COR-L47 (cell line): ENCODE data around the gene FSTL4.

Experiments
- DNase-seq: peaks from one replicate; lab custom pipeline; 2025; lab: John Stamatoyannopoulos, UW

Gene FSTL4

DNA sequence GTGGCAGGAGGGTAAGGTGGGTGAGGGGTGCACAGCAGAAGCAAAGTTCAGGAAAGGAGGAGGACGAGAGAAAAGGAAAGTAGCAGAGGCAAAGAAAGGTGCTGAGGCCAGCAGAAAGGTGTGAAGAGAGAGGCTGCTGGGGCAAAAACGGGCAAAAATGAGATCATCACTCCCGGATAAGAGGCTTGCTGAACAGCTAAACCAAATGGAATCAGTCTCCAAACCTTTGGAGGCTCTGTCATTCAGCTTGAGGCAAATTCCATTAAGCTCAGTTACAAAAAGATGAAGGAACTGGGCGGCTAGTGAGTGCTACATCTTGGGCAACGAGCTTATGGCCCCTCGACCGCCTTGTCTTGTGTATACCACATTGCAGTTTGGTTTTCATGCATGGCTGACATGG is 136.4 kb downstream of the FSTL4 start:
- DNase-seq: no peak

DNA sequence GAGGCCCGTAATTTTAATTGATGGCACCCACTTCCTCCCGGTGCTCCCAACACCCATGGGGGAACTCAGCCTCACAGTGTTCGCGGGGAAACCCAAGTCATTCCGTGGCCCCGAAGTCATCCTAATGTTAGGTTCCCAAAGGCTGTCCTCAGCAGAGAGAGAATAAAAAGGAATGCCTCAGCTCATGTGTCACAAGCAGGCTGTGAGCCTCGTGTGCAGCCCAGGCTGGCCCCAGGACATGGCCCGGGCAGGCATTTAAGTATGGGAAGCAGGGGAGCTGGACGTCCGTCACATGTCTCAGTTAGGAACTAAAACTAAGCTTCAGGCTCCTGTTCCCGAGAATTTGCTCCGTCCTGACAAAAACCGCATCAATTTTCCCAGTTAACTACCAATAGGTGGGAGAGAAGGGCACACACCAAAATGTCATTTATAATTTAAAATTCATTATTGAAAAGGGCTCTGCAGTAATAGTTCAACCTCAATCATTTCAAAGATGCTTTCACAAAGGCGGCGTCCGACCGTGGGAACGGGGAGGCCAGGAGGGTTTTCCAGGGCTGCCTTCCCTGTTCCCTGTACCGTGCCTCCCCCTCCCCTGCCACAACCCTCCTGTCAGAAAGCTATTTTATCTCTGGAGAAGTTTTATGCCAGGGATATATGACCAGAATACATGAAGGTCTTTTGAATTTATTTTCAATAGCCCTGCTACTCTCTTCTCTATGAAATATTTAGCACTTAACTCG is 137.3 kb downstream of the FSTL4 start:
- no peak for DNase-seq

DNA sequence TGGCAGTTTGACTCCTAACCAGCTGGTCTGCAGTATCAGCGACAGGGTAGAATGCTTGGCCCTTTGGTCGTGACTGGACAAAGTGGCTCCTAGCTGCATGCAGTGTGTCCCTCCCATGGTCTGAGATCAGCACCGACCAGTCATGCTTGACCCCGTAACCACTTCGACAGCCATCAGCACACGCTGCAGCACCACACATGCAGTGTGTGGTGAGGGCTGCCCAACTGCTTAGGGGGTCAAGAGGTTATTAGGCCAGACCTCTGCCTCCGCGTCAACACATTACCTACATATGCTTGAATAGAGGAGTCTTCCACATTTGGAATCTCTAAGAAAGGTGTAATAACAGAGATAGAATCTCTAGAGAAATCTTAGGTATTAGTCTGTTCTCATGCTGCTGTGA is 139.1 kb downstream of the FSTL4 start:
- no peak for DNase-seq

DNA sequence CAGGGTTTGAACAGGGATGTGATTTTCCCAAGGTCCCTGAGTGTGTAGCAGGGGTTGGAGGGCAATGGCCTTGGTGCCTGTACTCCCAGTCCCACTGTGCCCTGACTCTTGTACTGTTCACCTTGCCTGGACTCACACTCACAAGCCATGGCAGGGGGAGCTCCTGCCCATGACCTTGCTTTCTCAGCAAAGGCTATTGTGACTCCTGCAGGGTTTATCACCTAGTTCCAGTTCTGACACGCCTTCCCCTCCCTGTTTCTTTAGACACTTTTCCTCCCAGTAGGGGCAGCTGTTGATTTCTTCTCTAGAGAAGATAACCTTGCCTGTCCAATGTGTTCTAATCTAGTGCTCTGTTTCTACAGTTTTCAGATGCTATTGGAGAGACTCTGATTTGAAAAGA is 139.5 kb downstream of the FSTL4 start:
- DNase-seq: no peak

DNA sequence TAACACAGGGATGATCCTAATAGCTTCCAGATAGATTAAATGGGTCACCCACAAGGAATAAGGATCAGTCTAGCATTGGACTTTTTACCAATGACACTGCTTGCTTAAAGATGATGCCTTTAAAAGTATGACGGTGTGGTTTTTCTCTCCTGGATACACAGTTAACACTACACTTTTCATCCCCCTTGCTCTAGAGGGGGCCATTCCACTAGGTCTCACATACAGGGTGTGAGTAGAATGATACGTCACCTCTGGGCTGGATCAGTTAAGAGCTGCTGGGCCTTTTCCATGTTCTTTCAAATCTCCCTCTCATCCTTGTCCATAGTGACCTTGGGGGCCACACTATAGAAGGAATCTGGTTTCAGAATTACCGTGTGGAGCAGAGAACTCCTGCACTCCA is 140.6 kb downstream of the FSTL4 start:
- DNase-seq: no peak

DNA sequence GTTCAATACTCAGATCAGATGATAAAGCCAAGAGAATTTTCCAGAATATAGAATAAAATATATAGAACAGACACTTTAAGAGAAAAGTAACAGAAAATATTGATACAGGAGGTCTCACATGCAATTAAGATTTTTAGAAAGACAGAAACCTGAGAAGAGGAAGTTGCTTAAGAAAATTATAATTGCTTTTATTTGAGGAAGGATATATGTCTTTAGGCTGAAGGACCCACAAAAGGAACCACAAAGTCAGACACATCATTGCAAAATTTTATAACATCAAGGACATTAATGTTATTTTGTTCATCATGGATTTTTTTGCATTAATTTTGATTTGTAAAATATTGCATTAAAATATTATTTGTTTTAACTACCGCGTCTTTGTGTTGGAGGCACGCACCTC is 141.5 kb downstream of the FSTL4 start:
- no peak for DNase-seq

DNA sequence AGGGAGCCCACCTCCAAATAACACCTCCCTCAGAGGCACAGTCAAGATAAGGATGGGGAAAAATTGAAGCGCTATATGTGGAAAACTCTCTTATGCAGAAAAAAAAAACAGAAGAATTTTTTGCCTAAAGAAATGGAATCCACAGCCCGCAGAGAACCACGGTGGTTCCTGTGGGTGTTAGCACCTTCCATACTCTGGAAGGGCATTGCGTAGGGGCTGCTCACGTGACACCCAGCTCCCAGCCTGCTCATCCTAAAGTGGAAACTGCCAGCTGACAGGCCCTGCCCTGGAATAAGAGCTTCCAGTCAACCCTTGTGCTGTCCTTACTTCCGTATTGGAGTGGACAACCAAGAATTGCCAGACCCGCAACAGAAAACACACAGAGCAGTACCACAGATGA is 142.5 kb downstream of the FSTL4 start:
- no peak for DNase-seq

DNA sequence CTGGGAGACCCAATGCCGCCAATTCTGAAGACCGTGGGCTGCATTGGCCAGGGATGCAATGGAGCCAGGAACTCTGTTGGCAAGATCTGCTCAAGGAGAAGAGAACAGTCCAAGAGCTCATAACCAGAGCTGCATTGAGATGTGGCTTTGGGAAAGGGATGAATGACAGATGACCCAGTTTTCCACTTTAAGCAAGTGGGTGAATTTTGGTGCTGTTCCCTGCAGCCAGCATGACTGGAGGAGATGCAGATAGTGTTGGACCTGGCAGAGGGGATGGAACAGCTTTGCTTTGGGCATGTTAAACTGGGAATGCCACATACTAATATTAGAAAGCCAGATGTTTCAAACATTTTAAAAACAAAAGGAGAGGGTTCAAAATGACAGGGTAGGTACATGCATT is 143.1 kb downstream of the FSTL4 start:
- DNase-seq: no peak

DNA sequence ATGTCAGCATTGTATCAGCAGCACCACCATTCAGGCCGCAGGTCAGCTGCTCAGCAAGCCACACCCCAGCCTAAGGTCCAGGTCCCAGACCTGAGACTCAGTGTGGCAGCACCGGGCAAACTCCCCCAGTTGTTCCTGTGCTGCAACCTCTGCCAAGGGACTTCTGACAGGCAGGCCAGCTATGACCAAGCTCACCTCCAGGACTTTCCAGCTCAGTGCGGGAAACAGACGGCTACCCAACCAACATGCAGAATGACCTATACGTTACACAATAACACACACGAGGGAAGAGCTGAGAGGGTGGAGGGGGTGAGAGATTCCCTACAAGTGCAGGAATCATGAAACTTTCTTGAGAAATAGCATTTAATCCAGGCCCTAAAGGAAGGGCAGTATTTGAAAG is 143.7 kb downstream of the FSTL4 start:
- no peak for DNase-seq

DNA sequence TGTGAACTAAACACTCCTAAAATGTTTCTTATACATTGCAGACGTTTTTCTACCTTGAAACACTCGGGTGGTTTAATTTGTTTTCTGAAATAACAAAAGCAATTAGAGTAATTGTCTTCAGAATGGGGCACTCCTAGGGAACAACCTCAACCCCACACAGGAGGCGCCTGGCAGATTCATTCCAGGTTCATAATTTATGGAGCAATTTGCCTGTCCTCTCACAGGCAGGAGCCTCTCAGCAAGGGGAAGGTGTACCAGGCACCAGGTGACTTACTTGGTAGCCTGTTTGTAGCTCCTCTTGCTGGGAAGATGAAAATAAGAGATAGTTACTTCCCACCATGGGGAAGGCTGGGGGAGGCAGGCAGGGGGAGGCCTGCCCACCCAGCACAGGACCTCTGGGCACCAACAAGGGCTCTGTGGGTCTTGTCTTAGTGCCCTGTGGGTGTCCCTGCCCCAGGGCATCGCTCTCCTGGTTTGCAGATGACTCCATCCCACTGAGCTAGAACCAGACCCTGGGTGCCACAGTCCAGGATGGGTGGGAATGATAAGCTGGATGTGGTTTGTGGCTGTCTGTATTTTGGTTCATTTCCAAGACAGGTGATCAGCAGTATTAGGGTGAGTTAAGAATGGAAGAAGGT is 144.4 kb downstream of the FSTL4 start:
- peak; percentile 93 for DNase-seq

DNA sequence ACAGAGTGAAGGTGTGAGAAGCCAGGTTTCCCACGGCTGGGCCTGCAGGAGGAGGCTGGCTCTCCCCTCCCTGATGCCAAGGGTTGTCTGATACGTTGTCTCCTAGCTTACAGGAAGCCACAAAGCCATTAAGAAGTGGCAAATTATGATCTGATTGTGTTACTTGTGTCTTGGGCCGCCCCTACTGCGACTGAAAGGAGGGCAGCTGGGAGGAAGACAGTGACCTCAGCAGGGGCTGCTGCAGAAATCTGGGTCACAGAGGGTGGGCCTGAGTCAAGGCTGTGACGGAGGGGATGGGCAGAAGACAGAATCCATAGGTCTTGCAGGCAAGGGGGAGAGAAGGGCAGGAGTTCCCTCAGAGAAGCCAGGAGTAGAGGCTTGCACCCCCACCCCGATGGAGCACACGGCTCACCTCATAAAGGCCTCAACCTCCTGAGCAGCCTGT is 145.0 kb downstream of the FSTL4 start:
- peak; percentile 56 for DNase-seq

DNA sequence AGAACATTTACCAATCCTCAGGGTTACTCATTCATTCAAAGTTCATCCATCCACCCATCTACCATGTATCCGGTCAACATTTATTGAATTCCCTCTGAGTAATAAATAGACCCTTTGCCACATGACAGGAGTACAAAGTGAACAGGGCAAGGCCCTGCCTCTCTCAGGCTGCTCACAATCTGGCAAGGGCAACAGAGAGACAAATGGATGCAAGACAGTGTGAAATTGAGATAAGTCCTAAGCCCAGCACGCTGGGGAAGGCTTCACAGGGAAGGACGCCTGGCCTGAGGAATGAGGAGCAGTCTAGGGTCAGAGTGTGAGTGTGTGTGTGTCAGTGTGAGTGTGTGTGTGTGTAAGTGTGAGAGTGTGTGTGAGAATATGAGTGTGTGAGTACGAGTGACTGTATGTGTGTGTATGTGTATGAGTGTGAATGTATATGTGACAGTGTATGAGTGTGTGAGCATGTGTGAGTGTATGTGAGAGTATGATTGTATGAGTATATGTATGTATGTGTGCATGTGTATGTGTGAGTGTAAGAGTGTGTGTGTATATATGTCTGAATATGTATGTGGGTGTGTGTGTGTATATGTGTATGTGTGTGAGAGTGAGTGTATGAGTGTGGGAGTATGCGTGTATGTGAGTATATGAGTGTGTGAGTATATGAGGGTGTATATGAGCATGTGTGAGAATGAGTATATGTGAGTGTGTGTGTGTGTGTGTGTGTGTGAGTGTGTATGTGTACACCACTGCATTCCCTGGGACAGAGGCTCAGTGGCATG is 145.6 kb downstream of the FSTL4 start:
- no peak for DNase-seq

DNA sequence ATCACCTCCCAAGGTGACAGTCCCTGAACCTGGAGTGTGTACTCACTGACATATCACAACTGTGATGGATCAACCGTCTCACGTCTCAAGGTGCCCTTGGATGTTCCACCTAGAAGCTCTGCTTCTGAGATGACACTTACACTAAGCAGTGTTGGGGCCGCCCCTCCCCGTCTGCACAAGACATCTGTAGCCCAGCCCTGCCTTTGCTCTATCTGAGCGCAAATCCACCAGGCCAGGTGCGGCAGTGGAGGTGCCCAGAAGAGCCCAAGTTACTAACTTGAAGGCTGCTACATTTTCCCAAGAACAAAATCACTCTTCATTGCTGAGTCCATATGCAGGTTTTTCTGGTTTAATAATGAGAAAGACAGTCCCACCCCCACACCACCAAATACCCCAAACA is 148.3 kb downstream of the FSTL4 start:
- DNase-seq: no peak

DNA sequence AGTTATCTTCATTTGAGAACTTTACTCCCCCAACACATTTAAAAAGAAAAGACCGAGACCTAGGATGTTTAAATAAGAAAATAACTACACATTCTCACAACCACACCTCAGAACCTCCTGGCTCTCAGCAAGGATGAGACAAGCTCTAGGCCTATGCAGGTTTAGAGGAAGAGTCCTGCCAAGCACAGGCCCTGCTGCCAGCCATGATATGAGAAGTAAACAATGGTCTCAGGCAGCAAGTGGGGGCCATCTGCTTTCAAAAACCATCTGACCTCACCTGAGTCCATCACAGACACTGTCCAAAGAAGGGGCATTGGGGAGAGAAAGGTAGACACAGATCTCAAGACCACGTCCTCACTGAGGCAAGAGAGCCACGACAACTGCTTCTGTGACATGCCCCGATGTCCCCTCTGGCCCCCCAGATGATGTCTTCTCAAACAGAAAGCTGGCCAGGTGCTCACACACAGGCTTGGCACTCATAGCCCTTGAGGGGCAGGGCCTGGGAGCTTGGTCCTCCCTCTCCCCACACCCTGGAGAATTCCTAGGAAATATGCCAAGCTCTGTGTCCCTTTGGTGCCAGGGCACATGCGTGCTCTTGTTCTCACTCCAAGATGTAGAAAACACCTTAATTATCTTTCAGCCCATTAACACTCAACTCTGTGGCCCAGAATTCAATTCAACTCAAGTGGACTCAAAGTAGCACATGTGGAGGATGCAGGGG is 150.4 kb downstream of the FSTL4 start:
- DNase-seq: peak; percentile 21

DNA sequence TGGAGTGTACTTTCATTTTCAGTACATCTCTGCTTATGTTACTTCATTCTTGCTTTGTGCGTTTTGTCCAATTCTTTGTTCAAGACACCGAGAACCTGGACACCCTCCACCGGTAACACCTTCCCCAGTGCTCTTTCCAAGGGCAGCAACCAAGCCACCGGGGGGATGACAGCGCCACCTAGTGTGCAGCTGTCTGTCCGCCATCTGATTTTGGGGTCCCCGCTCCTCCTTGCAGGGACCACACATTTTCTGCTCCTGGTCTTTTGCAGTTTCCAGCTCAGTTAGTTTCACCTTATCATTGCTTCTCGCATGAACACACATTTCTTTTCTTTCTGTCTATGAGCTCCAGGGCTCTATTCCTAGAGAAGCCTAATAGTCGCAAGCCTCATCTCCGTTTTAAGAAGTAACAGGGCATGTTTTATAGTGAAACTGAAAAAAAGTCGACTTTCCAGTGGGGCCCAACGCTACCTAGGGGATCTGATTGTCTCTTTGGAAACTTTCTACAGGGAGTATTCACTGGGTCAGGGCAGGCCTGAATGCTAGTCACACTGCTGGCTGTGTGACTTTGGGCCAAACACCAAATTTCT is 152.1 kb downstream of the FSTL4 start:
- DNase-seq: peak; percentile 29

DNA sequence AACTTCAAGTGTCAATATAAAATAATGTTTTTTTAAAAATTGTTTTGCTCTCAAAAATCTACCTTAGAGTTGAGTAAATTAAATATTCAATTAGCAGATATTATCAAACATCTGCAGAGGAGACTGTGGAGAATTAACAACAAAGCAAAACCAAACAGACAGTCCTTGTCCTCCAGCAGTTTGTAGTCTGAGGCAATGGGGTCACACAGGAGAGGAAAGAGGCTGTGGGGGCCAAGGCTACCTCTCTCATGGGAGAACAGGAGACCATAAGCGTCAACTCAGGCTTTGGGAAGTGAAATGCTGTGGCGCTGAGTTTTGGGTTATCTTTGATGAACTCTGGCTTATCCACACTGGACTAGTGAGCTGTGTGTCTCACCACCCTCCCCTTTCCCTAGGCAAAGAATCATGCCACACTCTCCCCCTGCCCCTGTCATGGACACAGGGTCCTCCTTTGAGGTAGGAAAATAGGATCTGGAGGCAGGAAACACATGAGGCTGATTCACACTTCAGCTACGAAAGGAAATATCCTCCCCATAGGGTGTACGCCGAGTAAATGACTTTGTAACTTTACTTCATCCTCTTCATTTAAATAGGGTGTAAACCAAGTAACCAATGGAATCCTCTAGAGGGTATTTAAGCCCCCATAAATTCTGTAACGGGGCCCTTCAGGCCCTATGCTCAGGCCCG is 152.7 kb downstream of the FSTL4 start:
- DNase-seq: no peak

DNA sequence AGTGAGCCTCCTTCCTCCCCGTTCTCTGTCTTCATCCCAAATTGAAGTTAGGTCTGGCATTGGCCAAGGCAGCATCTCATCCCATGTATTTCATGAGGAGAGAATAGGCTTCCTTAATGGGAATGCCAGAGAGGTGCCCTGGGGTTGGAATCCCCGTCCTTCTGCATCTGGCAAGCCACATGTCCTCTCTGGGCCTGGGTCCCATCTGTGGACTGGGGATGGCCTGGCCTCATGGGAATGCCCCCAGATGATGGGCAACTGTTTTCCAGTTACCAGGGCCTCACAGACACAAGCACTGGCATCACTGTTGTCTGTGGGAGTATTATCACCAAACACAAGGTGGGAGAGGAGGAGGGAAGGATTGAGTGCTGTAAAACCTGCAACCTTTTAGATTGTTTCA is 153.9 kb downstream of the FSTL4 start:
- no peak for DNase-seq

DNA sequence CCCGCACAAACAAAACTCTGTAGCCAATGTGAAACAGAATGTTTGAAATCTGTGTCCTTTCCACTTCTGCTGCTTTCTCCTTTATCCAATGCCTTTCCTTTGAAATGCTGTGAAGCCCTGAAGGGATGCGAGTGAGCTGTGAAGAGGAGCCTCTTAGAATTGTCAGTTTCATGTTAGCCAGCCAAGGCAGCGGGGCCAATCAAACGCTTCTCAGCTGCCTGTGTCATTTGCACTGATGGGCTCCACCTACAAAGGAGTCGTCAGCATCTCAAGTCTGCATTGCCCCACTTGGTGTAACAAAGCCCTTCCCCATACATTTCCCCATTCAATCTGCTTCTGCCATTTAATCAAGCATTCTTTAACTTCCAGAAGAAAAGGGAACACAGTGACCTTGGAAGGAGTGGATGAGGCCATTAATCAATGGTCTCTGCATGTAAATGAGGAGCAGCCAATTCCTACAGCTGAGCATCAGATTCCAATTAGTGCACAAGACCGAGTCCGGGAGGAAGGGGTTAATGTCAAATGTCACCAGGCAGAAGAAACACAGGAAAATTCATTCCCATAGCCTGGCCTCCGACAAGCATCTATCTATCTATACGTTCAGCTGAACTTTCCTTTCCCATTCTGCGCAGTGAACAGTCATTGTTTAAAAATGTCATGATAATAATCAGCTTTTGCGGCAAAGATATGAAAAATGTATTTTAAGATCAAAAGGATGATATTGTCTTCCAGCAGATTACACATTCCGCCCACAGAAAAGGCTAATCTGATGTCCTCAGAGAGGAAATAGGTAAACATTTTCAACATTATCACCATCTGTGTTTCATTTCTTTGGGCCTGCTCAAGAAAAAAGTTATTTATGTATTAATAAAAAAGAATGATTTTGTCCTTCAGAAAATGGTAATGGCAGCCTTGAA is 154.6 kb downstream of the FSTL4 start:
- DNase-seq: no peak

DNA sequence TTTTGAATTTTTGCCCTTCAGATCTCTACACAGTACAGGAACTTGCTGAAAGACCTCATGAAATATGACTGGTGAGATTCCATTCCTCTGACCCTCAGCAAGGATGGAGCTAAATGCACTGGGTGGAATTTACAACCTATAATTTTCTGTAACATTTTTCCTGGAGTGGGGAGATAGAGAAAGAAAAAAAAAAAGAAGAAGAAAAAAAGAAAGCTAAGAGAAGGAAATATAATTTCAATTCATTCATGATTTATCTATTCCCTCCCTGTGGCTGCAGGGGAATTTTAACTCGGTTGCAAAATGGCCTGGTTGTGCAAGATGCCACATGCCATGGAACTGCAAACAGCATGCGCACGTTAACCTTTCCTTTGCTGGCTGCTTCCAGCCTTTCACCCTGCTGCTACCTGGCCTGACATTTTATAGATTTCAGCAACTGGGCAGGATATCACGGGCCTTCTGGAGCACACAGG is 155.4 kb downstream of the FSTL4 start:
- no peak for DNase-seq

DNA sequence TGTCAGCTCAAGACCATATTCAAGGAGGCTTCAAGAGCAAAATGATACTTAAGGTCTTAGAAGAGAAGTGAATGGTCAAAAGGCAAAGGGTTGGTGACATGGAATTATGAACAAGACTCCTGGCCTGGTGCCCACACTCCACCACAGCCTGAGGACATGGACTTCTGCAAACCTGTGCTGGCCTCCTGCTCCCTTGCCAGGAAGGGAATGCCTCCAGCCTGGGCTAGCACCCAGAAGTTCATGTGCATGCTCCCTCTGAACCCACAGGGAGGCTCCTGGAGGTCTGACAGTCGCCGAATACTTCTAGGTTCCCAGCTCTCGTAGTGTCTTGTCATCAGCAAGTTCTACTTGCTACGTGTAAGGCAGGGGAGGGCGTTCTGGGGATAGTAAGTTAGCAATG is 156.7 kb downstream of the FSTL4 start:
- no peak for DNase-seq
